Activated CD4-positive, CD25-positive, alpha-beta regulatory T cell treated with anti-CD3 and anti-CD28 coated beads, Interleukin-2, amount 50 U/mL, for 72 hours (primary cell): Measurements from ENCODE around the gene NDUFAF2.
"Not testable (repeated sequence)": the region's sequence is repeated elsewhere in the genome, so short reads cannot be mapped to it uniquely, and the experiment has no call there.

Experiments used
- DNase-seq: peaks from one replicate; pipeline ENCODE4 v3.0.0; 2021

NDUFAF2 gene

DNA sequence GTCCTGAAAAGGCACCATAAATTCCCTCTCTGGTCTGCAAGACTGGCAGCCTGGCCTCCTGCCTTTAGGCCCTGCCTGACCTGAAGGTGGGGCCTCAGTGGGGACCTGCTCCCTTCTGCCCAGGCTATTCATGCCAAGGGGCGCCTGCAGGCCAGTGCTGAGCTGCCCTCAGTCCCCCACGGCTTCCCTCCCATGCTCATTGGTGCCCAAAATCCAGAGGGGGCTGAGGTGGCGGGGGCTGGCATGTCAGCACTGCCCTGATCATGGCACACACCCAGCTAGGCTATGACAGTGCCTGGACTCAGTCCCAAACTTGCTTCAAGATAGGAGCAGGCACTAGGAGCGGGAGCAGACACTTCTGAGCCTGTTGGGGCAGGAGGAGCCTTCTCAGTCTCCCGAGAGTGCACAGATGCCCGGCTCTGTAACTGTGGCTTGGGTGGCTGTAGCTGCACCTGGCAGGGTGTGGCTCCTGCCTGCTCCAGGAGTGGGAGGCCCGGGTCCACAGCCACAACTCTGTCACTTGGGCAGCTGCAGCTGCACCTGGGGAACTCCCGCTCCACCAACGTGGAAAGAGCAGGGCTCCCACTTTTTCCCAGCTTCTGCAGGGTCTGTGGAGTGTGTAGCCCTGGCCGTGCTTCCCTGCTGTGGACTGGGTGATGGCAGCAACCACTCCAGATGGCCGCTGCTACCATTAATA is 49.0 kb downstream of the NDUFAF2 start:
- DNase-seq, result no peak

DNA sequence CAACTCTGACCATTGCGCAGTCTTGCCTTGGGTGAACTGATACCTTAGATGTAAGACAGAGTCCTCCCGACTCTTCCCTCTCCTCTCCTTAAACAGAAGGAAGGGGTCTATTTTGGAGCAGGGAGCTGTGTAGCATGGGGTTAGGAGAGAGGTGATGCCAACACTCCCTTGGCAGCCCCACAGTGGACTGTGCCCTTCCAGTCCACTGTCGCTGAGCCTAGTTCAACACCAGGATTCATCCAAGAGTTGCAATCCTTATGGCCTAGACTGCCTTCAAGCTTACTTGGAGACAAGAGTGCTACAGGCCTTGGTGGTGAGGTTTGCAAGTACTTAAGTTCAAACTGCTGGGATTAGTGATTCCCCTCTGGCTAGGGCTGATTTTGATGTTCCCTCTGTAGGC is 51.4 kb downstream of the NDUFAF2 start:
- DNase-seq, result no peak

DNA sequence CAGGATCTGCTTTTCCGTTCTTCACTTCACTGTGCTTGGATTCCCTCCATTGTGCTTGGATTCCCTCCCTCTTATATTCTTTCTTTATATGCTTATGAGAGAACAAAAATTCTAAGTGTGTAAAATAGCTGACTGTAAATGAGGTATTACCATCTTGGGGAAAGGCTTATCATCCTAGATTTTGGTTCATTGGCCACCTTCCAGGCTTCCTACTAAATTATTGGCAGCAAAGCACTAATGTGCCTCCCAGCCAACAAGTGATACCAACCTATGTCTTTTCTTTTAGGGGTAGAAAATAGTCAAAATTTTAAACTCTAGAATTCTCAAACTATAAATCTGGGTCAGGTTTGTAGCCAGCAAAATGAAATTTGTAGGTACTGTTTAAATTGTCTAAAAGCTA is 52.7 kb downstream of the NDUFAF2 start:
- no peak for DNase-seq

DNA sequence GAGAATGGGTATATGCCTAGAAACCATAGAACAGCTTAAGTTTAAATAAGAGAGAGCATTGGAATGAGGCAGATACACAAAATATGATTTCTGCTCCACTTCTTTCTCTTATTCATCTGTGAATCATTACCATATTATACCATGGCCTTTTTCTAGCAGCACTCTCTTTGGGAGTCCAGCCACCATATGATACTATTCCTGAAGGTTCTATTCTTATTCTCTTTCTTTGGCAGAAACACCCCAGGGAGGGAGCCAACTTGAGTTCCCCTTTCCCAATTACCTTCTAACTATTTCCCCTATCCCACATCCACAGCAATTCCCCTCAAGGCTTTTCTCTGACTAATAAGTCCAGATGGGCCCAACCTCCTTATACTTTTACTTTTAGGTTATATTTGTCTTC is 55.9 kb downstream of the NDUFAF2 start:
- no peak for DNase-seq

DNA sequence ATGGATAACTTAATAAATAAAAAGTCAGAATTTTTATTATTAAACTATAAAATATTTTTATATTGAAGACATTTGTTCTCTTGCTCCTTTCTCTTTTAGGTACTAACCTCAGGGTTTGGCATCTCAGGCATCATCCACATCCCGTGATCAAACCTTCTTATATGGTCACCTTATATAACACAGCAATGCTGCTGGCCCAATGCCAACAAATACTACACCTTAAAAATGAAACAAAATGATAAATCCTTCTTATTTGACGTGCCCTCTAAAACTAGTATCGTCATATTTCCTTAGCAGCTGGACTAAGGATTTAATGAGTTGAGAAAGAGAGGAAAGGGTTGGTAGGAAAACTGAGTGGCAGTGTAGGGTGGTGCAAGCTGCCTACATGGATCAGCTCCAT is 56.6 kb downstream of the NDUFAF2 start:
- DNase-seq, result no peak

DNA sequence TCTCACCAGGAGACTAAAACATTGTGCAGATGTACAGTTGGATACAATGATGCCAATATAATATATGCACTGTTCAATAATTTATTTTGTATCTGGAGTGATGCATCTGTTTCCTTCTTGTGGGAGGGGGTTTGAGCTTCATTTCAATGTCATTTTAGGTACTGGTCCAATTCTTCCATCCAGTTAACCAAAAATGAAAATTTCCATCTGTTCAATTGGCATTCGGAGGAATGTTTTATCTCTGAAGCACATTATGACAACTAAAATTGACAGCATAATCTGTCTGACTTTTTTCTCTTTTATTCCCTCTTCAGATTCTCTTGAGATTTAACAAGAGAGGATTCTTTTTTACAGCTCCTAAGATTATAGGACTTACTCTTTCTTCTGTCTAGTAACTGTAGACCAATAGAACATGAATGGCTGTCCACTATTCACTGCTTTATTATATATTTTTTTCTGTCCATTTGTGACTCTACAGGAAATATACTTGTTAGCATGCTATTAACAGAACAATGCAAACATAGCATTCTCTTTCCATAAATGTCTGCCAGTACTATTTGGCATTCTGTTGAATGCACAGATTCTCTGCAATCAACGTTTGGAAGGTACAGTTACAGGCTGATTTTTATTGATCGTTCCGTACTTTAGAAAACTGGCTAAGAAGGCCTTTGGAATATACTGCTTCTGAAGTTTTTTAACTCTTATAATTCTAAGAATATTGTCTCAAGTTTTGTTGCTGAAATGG is 57.8 kb downstream of the NDUFAF2 start:
- DNase-seq, result no peak

DNA sequence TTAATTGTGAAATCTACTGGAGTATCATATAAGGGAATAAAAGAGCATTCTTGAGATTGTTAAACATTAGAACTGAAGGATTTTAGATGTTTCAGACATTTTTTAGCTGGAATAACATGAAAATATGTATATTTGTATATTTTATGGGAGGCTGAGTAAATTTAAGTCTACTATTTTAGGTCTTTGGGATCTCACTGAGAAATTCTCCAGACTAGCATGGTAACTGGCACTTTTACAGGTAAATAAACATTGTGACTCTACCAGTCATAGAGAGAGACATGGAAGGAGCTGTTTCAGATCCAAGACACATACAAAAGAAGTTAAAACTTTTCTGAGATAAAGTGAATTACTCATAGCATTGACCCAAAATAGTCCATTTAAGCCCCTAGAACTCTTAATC is 59.4 kb downstream of the NDUFAF2 start:
- DNase-seq, result no peak

DNA sequence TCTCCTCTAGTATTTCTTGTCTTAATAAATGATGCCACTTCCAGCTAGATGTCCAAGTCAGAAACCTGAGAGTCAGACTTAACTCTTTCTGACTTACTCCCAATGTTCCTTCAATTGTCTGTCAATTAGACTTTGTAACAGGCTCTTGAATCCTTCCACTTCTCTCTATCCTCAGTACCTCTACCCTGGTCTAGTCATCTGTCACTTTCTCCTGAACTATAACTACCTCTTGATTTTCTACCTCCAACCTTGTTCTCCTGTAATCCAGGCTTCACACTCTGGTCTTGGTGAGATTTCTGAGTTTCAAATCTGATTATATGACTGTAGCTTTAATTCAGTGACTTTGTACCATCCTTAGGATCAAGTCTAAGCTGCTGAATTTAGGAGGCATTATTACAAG is 64.9 kb downstream of the NDUFAF2 start:
- no peak for DNase-seq

DNA sequence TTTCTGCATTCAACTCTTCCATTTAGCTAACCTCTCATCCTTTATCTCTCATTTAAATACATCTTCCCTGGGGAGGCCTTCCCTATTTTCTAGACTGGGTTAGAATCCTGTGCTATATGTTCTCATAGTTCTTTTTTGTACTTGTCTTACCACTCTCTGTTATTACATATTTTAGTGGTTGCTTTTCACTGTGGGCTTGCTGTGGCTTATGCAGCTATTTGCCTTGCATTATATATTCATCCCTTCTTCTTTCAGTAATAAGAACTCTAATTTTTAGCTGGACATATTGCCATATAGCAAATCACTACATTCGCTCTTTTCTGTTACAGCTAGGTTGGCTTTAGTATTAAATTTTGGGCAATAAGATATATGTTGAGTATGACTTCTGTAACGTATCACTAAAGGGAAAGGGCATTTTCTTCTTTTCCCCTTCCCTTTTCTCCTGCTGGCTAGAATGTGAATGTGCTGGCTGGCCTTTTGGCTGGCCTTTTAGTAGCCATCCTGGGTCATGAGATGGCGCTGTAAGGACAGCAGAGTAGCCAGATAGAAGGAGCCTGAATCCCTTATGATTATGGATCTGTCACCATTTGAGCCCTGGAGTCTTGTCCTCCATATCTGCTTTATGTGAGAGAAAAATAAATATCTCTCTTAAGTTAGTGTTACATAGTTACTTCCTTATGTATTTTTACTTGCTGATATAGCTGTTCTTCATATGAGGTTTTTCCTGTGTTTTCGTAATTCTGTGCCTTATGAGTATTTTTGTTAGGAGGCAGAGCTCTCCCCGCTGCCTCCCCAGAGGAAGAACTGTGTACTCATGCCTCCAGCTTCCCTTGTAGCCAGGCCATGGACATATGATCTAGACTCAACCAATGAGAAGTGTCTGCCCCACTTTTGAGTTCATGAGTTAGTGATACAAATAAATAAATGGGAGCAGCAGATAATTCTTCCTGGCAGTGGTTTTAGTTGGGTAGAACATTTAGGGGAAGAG is 65.8 kb downstream of the NDUFAF2 start:
- DNase-seq, result no peak

DNA sequence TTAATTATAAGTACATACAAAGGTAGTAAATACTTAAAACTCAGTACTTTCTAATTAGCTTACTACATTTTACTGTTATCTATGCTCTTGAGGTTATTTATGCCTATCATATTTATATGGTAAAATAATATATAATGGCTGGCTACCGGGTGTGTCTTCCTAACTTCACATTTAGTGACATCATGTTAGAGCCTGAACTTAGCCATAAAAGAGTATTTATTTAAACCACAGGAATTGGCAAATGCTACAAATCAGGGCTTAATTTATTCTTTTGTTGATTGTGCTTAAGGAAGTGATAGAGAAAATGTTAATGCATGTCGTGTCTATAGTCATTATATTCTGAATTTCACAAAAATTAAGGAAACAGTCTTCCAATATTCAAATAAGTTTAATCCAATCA is 73.1 kb downstream of the NDUFAF2 start:
- DNase-seq, result no peak

DNA sequence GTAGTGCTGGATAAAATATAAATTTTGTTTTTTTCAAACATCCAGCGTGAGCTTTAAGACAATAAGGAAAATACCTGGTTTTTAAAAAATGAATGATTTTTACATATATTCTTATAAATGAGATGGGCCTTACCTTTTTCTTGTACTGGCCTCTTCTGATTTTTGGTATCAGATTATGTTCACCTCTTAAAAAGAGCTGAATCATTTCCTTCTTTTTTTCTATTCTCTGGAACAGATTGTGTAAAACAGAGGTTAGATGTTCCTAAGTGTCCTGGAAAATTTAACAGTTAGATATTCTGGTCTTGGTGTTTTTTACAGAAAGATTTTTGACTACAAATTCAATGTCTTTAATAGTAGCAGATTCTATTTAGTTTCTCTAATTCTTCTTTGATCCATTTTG is 74.6 kb downstream of the NDUFAF2 start:
- no peak for DNase-seq

DNA sequence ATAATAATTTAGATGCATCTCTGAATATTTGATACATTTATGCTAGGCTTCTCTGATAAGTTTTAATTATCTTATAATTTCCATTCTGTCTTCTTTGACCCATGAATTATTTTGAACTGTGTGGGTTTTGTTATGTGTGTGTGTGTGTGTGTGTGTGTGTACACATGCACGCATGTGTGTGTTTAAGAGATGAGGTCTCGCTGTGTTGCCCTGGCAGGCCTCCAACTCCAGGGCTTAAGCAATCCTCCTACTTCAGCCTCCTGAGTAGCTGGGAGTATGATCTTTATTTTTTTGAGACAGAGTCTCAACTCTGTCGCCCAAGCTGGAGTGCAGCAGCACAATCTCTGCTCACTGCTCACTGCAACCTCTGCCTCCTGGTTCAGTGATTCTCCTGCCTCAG is 75.4 kb downstream of the NDUFAF2 start:
- no peak for DNase-seq

DNA sequence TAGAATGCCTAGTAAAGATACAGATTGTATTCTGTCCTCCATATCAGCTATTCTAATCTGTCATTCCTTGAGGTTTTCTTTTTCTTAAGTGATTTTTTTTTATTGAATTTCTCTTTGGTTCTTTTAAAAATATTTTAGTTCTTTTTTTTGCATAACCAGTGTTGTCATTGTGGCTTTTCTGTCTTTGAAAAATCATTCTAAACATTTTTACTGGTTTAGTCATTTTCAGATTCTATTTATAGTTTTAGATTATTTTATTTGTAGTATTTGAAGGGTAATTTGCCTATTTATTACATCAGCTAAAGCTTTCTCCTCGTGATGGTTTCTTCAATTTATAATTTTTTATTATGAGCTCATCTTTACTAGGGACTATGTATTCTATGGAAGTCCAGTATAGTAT is 78.1 kb downstream of the NDUFAF2 start:
- no peak for DNase-seq

DNA sequence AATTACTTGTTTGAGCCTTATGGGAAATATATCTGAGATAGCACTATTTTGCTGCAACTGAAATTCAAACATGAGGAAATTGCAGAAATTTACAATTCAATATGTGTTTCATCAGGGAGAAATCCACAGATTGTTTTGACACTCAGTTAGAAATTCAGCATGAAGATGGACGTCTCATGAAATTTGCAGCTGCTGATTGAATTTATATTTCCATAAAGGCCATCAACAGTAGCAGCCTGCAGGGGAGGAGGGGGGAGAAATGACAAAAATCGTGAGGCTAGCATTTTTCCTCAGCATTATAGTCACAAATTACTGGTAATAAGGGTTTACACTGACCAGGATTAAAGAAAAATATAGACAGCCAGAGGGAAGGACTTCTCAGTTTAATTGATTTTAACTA is 81.0 kb downstream of the NDUFAF2 start:
- DNase-seq, result no peak

DNA sequence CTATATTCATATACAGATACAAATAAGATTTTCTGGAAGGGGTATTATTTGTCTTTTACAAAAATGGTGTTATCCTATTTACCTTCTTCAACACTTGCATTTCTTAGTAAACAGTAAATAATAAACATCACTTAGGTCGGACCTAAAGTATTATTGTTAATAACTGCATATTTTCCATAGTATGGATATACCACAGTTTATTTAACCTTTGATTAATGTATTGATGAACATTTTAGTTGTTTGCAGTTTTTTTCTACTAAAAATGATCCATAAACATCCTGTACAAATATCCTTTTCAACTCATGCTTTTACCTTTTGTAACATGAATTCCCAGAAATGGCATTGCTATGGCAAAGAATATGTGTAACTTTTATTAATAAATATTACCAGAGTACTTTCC is 83.4 kb downstream of the NDUFAF2 start:
- DNase-seq, result no peak

DNA sequence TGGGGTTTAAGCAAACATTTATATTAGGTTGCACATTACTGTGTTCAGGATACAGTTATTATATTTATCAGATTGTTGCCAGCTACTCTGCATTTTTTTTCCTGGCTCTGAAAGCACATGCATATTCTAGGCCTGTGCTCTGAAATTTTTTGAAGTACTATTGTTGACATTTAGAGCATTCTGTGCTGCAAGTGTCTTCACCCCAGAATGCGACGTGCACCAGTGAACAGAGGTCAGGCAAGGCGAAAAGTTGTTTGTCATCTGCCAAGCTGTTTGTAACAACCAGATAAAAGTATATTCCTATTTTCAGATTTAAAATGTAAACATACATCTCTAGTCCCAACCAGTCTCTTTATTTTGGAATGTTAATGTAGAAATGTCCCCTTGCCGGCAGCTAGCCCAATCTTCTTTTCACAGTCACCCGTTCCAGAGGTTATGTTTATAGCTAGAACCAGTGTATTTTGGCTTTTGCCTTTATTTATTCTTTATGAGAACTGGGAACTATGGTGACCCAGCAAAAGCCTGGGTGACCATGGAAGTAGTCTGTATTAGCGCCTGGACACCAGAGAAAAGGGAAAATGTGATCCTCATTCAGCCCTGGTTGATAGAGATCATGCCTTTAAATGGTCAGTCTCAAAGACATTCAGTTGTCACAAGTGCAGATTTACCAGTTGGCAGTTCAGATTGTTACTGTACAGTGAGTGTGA is 84.6 kb downstream of the NDUFAF2 start:
- no peak for DNase-seq

DNA sequence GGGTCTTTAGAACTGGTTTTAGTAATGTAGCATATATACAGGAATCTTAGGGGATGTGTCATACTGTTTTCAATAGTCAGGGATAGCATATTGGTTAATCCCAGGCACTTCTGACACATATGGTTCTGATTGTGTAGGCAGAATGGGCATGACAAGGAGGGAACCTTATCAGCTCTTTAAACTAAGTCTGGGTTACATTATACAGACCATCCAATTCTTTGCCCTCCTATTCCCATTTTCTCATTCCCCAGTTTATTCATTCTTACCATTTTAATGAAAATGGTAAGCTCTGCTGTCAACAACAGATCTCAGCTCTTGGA is 85.1 kb downstream of the NDUFAF2 start:
- DNase-seq, result no peak

DNA sequence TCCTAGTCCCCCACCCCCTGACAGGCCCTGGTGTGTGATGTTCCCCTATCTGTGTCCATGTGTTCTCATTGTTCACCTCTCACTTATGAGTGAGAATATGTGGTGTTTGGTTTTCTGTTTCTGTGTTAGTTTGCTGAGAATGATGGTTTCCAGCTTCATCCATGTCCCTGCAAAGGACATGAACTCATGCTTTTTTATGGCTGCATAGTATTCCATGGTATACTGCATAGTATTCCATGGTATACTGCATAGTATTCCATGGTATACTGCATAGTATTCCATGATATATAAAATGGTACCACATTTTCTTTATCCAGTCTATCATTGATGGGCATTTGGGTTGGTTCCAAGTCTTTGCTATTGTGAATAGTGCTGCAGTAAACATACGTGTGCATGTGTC is 86.3 kb downstream of the NDUFAF2 start:
- DNase-seq, result not testable (repeated sequence)

DNA sequence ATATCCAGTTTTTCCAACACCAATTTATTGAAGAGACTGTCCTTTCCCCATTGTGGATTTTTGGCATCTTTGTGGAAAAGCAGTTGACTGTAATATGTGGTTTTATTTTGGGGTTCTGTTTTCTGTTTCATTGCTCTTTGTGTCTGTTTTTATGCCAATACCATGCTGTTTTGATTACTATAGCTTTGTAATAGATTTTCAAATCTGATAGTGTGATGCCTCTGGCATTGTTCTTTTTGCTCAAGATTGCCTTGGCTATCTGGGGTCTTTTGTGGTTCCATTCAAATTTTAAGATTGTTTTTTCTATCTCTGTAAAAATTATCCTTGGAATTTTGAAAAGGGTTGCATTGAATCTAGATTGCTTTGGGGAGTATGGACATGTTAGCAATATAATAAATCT is 99.5 kb downstream of the NDUFAF2 start:
- DNase-seq, result no peak

DNA sequence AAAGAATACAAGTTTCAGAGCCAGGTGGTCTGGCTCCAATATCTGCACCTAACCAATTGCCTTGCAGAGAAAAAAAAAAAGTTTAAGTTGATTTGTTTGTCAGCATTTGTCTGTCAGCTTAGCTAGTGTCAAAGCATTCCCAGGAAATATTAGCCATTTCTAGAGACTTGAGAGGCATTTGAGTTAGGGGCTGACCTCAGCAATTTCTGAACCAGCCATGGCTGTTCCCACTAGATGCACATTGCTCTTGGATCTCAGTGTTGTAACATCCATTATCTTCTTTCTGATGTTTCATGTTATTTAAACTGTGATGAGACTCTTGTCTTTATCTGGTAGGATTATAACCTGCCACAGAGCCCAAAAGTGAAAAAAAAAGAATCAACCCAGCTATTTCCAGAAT is 102.3 kb downstream of the NDUFAF2 start:
- no peak for DNase-seq

DNA sequence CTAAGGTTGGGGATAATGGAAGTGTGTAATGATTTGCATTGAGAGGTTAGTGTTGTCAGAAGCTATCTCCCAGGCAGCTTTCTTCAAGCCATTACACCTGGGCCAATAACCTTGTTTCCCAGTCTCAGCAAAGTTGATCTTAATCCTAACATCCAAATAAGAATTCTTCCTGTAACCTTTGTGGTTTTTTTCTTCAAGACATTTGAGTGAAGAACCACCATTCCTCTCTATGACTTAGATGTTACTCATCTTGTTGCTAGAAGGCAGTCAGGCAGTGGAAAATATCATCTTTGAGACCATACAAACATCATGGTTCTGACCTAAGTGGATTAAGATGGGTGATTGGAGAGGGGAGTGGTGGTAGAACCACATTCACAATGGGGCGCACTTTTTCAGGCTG is 103.5 kb downstream of the NDUFAF2 start:
- no peak for DNase-seq

DNA sequence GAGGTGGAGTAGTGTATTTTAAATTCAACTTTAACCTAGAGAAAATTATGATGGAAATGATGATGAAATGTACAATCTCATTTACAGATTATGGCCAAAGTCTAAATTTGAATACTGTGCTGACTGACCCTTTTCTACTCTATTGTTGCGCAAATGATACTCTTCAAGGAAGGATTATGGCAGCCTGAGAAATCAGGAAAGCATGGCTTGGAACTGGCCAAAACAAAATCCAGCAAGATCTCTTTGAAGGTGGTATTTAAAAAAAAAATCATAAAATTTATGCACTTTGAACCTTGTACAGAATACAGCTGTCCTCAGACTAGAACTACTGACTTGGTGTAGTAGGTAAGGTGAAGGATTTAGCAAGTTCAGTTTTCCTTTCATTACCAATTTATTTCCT is 105.3 kb downstream of the NDUFAF2 start:
- no peak for DNase-seq

DNA sequence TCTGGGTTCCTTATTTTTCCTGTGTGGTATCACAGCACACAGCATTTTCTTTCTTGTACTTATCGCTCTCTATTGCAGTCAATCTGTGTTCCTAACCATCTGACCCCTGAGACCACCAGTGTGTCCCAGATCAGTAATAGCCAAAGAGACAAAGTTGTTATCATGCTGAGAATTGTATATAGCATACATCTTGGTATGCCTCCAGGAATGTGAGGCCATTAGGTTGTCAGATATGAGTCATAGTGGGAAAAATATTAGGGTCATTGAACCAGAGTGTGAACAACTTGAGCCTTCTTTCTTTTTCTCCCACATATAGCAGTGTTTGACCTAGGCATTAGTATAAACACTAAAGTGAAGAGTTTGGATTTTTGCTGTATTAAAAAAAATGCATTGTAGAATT is 106.3 kb downstream of the NDUFAF2 start:
- DNase-seq, result no peak
